GM18870 (cell line): ENCODE results near the gene EPHA2.

Experiments
- ATAC-seq: cut with Tn5 transposase; IDR thresholded peaks from one replicate; pipeline ENCODE4 v1.9.1; 2021; ENCODE audit warnings: moderate library complexity; ENCODE audit not compliant: unreplicated experiment

The EPHA2 gene

GRCh38 chr1:16151196-16151994 lies 4.5 kb downstream of the EPHA2 start:
- ATAC-seq: no peak

DNA sequence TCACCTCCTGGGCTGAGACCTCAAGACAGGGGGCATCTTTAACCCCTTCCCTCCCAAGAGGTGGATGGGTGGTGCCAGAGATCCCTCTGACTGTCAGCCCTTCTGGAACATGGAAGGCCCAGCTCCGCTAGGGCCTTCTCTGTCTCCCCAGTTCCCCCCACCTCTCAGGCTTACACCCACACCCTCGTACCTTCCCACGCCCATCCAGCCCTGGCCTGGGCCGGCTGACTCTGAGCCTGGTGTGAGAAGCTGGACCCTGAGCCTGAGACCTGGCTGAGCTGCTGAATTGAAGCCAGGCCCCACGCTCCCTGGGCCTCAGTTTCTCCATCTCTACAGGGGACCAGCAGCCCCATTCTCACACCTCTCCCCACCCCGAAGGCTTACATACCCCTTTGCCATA lies 5.4 kb downstream of the EPHA2 start:
- ATAC-seq: no peak

- no peak for ATAC-seq
Observed at GRCh38 chr1:16149702-16150488, 6.0 kb downstream of the EPHA2 start.

GRCh38 chr1:16149146-16149545 lies 6.7 kb downstream of the EPHA2 start:
- no peak for ATAC-seq

GRCh38 chr1:16148329-16149092 lies 7.4 kb downstream of the EPHA2 start:
- ATAC-seq: no peak

- ATAC-seq: no peak
Observed at GRCh38 chr1:16147156-16147926, 8.5 kb downstream of the EPHA2 start.

- no peak for ATAC-seq
Observed at GRCh38 chr1:16146279-16147155, 9.4 kb downstream of the EPHA2 start.

DNA sequence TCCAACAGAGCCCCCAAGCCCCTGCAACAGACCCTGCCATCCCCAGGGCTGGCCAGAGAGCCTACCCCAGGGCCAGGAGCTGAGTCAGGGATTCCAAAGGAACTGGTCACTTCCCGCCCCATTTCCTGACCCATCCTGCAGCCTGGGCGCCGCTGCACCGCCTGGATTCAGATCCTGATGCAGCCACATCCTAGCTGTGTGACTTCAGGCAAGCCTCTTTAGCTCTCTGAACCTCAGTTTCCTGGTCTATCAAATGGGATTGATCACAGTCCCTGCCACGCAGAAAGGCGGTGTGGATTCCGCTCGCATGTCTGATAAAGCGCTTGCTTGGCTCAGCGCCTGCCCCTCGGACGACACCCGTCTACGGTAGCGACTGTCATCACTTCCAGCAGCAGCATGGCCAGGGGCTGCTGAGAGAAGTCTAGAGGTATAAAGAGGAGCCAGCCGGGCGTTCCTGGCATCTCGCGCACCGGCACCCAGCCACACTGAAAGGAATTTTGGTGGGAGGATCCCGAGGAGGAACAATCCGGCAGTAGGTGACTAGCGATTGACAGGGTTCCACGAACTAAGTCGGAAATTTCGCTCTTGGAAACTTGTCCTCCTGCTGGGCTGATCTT lies 10.1 kb downstream of the EPHA2 start:
- ATAC-seq: no peak

- ATAC-seq: no peak
Observed at GRCh38 chr1:16145030-16145661, 10.7 kb downstream of the EPHA2 start.

- no peak for ATAC-seq
Observed at GRCh38 chr1:16144325-16145029, 11.4 kb downstream of the EPHA2 start.

DNA sequence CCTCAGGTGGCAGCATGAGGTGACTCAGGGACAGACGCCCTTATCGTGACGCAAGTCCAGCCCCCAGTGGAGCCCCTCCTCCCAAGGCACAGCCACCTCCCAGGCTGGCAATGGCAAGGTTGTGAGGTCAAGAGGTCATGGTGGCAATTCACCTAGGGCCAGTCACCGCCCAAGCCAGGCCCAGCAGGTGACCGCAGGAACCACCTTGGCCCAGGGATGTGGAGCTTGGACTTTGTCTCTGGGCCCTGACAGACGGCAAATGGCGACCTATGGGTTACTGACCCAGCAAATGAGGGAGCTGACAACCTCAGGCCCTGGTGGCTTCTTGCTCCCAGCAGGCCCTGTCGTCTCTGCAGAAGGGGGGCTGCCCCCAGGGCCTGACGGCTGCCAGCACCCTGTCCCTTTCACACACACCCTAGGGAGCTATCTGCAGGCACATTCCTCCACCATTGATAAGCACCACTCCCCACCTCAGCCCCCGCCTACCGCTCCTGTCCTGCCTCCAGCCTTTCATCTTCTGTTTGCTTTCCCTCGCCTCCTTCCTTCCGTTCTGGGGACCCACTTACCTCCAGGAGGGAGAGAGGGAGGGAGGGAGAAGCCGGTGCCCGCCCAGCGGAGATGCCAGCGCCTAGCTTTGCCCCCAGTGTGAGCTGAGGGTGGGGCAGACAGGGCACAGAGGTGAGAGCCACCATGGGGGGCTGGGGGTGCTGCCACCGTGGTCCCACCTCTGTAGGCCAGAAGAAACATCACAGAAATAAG lies 12.1 kb downstream of the EPHA2 start:
- no peak for ATAC-seq

GRCh38 chr1:16143005-16143565 lies 12.8 kb downstream of the EPHA2 start:
- ATAC-seq: no peak

GRCh38 chr1:16142383-16142995 lies 13.4 kb downstream of the EPHA2 start:
- ATAC-seq: no peak

- no peak for ATAC-seq
Observed at GRCh38 chr1:16141573-16142336, 14.1 kb downstream of the EPHA2 start.

DNA sequence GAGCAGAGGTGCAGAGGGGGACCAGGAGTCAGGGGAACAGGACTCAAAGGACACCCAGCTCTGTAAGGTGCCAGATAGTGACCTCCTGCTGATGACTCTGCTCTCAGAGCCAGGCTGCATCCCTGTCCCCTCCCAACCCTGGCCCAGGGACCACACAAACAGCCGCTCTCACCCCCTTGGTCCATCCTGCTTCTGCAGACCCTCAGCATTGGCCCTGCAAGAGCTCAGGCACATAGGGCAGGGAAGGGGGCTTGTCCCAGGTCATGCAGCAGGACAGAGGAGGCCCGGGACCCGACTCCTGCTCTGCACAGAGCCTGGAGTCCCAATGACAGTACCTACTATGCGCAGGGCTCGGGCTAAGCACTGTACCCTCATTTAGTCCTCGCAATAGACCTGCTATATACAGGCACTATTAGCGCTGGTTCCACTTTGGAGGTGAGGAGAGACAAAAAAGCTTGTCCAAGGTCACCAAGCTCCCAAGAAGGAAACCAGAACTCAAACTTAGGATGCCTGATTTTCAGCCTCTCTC lies 15.7 kb downstream of the EPHA2 start:
- ATAC-seq: no peak

DNA sequence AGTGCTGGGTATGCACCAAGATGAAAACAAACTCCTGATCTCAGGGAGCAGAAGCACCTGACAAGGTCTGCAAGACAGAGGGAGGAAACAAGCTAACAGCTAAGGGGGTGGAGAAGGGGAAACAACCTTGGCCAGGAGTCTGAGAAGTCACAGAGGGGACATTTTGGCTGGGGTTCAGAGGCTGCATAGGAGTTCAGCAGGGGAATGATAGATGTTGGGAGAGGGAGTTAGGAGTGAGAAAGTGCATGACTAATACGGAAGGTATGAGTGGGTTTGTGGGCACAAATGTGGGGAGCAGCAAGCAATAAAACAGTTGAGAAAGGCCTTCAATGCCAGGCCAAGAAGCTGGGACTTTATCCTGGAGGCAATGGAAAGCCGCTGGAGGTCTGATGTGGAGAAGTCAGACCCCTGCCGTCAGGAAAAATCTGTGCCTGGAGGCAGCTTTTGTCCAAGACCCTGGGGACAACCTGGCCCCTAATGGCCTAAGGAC lies 16.4 kb downstream of the EPHA2 start:
- no peak for ATAC-seq
